Dedifferentiated amniotic fluid mesenchymal stem cell (primary cell): Measurements from ENCODE around the gene DSG3.

ENCODE experiments used
- DNase-seq: peaks from one replicate; pipeline ENCODE4 v3.0.0-alpha.2; 2016; ENCODE audit errors: extremely low spot score

DSG3 gene, protein sequence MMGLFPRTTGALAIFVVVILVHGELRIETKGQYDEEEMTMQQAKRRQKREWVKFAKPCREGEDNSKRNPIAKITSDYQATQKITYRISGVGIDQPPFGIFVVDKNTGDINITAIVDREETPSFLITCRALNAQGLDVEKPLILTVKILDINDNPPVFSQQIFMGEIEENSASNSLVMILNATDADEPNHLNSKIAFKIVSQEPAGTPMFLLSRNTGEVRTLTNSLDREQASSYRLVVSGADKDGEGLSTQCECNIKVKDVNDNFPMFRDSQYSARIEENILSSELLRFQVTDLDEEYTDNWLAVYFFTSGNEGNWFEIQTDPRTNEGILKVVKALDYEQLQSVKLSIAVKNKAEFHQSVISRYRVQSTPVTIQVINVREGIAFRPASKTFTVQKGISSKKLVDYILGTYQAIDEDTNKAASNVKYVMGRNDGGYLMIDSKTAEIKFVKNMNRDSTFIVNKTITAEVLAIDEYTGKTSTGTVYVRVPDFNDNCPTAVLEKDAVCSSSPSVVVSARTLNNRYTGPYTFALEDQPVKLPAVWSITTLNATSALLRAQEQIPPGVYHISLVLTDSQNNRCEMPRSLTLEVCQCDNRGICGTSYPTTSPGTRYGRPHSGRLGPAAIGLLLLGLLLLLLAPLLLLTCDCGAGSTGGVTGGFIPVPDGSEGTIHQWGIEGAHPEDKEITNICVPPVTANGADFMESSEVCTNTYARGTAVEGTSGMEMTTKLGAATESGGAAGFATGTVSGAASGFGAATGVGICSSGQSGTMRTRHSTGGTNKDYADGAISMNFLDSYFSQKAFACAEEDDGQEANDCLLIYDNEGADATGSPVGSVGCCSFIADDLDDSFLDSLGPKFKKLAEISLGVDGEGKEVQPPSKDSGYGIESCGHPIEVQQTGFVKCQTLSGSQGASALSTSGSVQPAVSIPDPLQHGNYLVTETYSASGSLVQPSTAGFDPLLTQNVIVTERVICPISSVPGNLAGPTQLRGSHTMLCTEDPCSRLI

DNA sequence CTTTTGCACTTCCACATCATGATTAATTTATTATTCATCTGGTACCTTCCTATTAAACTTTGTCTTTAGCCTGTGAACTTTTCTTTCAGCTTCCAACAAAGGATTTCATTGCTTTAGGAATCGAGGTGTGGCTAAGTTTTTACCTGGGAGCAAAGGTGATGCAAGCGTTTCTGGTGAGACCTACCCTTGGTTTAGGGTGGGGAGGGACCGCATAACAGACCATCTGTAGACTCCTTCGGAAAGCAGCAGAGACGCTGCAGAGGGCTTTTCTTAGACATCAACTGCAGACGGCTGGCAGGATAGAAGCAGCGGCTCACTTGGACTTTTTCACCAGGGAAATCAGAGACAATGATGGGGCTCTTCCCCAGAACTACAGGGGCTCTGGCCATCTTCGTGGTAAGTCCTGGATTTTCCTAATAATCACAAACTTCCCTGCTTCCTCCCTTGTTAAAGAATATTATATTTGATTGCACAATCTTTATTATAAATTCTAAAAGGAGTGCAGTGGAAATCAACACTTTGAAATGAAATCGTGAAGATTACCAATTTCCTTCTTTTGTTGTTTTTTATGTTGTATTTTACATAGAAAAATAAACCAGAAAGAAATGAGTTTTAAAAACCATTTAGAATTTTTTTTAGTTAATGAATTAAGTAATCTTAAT lies at the start of gene DSG3:
Gene DSG3, plus strand, starts transcription at position 212 of the 662 bp plus-strand sequence. Its CDS starts 137 bp downstream, at position 349.
- DNase-seq: no peak

DNA sequence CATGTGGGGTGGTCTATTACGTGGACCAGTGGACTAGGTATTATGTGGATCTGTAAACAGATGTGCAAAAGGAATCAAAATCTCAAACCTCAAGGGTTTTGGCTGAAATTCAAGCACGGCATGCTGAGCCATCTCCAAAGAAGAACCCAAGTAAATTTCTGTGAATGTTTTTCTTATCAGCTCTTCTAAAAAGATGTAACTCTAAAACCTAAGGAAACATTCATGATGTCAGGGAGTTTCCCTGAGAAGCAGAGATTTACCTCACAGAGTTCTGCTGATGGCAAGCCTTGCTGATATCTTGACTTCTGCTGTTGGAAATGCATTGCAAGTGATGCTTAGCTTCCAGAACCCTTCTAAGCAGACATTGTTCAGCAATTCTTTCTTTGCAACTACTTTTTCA lies 49.4 kb upstream of the DSG3 start:
- no peak for DNase-seq

DNA sequence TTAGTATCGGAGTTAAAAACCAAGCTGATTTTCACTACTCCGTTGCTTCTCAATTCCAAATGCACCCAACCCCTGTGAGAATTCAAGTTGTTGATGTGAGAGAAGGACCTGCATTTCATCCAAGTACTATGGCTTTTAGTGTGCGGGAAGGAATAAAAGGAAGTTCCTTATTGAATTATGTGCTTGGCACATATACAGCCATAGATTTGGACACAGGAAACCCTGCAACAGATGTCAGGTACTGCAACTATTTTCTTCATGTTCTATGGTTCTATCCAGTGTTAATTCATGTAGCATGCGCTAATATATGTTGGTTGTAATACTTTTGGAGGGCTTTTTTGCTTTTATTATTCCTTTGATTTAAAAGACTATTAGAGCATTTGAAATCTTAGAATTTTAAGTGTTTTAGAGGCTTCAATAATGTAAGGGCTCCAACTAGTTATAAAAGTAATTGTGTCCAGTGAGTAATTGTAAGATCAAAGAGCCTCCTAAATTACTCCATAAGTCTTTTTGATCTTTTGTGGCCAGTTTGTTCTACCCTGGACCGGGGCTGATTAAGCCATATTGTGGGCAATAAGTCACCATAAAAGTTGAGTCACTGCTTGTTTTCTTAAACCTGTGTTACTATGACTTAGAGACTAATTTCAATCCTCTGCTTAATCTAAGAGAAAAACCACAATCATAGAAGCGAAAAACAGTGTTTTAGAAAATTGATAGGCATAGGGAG lies 48.1 kb upstream of the DSG3 start:
- no peak for DNase-seq

DNA sequence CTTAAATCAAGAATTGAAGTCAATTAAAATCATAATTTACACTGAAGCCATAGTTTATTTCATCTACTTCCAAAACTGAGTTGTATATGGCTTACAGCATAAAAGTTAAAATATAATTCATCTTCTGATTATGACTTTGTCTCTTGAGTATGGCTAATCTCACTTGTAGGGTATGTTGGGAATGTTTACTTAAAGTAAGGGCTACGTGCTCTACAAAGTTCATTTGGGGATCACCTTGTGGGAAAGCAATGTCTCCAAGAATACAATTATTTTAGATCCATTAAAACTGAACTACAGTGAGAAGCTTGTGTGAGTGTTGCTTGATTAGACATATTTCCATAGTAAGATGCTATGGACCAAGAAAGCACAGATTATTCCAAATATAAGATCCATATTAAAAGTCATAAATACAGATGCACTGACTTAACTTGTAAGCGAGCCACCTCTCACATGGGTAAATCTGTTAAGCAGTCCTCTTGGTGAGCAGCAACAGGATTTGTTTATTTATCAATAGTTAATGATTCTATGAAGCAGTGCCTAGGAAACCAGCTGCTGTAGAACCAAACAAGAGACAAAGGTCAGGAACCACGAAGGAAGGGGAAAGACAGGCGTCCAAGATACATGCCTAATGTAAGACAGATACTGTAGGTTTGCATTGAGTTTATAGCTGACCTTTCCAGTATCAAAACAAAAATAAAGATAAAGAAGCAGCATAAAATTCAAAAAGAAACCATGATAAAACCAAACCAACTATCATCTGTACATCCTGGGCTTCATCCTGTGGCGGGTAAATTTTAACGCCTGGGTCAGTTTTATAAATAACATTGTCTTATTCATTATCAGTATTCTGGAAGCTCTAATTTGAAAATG lies 46.1 kb upstream of the DSG3 start:
- no peak for DNase-seq

DNA sequence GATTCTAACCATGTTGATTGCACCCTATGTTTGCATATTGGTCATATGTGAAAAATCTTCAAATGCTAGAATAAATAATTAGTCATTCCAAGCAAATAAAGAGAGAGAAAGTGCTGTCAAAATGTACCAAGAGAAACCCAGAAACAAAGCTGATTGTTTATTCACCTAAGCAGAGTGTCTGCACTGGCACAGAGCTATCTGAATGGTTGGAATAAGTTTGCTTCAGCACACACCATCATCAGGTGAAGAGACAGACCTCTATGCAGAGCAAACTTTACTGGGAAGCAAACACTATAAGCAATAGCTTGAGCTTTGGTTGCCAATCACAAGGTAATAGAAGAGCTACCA lies 45.5 kb upstream of the DSG3 start:
- DNase-seq: no peak

DNA sequence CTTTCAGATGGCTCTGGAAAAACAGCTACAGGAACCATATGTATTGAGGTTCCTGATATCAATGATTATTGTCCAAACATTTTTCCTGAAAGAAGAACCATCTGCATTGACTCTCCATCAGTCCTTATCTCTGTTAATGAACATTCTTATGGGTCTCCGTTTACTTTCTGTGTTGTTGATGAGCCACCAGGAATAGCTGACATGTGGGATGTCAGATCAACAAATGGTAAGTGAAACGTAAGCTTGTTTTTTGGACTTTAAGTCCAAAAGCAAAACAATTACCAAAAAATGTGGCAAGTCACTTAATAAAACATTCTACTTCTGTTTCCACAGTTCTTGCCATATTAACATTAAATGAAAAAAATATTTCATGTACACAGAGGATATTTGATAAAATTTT lies 44.1 kb upstream of the DSG3 start:
- no peak for DNase-seq

DNA sequence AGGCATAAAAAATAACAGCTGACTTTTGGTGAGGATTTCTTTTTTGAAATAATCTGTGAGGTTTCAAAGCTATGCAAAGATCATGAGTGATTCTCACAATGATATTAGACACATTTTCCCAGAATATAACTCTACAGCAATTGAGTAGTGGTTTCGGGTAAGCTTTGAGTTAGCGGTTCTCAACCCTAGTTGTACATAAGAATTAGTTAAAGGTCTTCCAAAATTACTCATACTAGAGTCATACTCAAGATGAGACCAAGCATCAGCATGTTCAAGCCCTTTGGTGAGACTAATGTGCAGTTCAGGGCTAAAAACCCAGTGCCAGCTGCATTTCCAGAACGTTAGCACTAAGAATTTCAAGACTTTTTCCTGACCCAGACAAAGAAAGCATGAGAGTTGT lies 39.9 kb upstream of the DSG3 start:
- no peak for DNase-seq

DNA sequence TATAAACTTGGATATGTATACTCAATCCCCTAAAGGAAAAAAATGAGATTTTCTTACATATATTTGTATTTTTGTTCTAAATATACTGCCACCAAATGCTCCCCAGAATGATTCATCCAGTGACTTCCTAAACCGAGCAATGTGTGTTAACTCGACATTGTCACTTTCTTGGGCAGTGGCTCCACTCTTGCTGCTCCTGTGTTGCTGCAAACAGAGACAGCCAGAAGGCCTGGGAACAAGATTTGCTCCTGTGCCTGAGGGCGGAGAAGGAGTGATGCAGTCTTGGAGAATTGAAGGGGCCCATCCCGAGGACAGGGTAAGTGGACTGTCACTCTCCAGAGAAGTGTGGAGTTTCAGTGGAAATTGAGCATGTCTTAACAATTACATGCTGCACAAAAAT lies 38.3 kb upstream of the DSG3 start:
- DNase-seq: no peak

DNA sequence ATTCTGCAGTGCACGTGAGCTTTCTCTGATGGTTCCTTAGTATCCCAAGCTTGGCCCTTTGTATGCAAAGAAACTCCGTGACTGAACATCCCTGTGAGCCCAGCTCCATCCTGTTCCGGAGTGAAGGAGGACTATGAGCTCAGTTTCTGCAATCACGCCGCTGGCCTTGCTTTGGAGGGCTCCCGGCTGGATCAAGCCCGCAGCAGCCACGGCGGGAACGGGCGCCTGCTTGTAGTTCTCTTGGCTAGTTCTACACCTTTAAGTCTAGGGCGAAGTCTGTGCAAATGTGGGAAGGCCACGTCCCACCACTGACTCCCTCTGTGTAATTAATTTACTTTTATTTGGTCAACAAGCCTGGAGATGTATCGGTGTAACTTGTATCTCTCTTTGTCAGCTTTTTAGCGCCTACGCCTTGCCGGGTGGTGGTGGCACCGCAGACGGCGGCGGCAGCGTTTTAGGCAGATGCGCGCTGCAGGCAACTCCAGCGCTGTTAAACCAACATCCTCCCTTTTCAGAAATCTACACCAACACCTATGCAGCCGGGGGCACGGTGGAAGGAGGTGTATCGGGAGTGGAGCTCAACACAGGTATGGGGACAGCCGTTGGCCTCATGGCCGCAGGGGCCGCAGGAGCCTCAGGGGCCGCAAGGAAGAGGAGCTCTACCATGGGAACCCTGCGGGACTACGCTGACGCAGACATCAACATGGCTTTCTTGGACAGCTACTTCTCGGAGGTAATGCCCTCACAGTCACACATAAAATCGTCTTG lies 36.6 kb upstream of the DSG3 start:
- no peak for DNase-seq

DNA sequence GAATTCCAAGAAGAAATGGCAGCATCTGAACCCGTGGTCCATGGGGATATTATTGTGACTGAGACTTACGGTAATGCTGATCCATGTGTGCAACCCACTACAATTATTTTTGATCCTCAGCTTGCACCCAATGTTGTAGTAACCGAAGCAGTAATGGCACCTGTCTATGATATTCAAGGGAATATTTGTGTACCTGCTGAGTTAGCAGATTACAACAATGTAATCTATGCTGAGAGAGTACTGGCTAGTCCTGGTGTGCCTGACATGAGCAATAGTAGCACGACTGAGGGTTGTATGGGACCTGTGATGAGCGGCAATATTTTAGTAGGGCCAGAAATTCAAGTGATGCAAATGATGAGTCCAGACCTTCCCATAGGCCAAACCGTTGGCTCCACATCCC lies 34.4 kb upstream of the DSG3 start:
- DNase-seq: no peak

DNA sequence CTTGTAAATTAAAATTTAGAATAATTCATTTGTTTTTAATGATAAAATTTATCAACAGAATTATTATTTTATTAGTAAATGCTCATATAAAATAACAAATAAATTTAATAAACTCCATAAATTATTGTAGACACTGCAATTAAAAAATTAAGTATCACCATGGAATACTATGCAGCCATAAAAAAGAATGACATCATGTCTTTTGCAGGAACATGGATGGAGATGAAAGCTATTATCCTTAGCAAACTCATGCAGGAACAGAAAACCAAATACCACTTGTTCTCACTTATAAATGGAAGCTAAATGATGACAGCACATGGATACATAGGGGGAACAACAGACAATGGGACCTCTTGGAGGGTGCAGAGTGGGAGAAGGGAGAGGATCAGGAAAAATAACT lies 29.7 kb upstream of the DSG3 start:
- no peak for DNase-seq

DNA sequence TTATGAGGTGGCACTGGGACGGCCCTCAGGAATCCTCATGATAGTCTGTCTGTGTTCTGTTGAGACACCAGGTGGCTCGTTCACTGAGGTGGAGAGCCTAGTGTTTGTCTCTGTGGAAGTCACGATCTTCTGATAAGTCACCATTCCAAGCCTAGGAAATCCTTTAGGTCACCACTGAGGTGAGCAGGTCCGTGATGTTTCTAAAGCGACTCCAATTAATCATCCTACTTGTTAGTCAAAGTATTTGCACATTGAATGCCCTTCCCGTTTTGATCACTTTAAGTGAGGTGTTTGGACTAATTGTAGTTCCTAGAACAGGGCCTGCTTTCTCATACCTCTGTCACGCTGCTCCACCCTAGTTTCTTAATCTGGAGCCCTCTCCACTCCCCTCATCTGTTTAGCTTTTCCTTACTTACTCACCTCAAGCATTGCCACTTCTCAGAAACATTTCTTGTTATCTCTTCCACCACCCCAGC lies 28.0 kb upstream of the DSG3 start:
- no peak for DNase-seq

DNA sequence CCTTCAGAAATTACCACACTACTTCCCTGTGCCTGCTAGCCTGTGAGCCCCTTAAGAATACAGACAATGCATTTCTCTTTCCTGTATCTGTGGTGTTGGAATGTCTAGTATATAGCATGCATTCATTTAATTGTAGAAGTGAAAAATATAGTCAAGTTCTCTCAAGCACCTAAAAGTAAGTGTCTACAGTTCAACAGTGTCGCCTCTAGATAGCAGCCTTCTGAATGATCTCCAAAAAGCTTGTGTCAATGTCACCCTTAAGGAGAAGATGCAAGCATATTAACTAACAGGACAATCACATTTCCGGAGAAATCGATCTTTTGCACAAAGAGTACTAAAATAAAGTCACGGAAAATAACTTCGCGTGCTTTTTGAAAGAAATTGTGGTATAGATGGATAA lies 27.5 kb upstream of the DSG3 start:
- DNase-seq: no peak

DNA sequence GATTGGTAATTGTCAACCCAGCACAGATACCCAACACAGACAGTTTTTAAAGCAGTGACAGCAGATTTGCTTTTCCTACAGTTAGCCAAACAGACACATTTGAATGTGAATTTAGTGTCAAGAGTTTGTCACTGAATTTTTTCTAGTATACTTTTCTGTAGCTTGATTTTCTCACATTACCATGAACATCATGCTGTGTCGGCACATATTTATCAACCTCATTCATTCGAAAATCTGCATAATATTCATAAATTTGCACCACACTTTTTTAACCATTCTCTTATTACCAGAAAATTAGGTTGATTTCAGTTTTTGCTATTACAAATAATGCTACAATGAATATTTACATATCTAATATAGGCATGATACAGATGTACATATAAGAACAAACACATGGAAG lies 27.0 kb upstream of the DSG3 start:
- DNase-seq: no peak

DNA sequence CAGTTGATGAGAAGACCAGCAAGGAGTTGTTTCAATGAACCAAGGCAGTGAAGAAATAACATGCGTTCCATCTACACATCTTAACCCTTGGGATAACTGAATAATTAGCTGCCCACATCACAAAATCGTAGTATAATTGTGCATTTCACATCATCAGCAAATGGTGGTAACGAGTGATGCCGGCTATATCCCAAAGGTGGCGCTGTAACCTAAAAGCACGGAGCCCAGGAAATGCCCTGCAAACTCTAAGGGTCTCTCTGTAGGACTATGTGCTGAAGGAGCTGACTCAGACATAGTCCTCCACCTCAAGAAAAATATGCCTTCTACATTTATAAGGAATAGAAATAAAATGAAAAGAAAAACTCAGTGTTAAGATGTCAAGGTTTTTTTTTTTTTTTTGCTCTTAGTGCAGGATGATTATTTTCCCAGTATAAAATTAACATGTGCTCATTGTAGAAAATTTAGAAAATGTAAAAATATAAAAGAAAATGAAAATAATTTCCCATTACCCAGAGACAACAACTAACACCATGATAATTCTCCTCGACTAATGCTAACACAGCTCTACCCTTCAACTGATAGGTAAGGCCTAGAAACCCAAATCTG lies 23.1 kb upstream of the DSG3 start:
- DNase-seq: no peak

DNA sequence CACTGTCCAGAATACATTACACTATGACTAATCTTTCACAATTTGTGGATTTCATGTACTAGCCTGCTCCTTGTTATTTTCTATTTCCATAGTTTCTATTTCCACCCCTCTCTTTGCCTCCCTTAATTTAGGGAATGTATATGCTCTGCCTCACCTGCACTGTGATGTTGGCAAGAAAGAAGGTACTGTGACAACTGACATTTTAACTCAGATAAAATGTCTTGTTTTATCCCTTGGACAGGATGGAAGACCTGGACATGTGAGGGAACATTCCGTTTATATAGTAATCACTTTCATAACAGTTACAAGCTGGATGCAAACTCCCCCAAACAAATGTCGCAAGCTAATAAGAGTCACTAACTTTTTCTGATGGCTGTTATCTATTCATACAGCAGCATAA lies 21.5 kb upstream of the DSG3 start:
- DNase-seq: no peak

DNA sequence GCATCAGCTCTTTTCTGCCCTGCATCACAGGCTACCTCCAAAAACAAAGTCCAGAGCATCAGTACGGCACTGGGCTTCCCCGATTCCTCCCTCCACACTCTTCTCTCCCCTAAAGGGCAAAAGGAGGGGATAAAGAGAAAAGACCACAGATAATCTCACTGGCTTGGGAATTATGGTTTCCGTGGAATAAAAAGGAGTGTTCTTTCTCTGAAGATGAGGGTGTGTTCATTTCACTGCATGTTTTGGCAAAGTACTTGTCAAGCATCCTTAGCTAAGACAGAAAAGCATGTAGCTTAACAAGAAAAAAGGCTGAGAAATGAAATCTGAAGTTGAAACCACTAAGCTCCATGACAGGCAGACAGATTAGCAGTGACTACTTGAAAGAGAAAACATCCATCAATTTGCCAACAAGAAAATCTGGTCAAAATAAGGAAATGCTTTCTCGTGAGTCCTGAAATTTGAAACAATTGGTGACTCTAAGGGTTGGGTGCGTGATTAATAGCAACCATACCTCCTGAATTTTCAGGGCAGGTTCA lies 20.6 kb upstream of the DSG3 start:
- no peak for DNase-seq

DNA sequence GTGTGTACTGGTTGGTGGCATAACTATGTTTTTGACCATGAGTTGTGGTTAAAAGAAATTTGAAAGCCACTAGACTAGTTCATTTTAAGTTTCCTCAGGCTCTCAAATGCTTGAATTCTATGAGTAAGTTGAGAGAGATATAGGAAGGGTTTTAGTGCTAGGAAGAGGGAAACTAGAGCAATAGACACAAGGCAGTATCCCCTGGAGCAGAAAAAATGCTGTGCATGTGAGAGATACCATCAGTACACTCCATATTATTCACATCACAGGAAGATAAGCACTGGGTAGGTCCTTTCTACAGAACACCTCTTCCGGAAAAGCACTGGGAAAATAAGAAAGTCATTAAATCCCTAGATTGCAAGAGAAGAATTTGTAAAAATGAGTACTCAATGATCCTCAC lies 19.3 kb upstream of the DSG3 start:
- no peak for DNase-seq

DNA sequence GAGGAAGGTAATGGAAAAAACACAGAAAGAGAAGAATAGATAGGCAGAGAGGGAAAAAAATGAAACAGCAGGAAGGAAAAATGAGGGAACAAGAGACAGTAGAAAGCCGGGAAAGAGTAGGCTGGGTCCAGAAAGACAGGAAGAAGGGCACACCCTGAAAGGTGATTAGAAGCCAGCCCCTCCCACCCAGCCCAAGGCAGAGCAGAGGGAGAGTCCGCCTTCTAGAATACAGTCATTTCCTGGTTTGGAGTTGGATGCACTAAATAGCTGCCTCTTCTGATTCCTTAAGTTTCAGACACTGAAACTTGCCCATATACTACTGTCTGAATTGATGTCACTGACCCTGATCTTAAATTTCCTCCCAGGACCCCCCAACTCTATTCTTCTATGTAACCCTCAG lies 17.9 kb upstream of the DSG3 start:
- no peak for DNase-seq
